Measurements from ENCODE around the gene MED15.

DNA sequence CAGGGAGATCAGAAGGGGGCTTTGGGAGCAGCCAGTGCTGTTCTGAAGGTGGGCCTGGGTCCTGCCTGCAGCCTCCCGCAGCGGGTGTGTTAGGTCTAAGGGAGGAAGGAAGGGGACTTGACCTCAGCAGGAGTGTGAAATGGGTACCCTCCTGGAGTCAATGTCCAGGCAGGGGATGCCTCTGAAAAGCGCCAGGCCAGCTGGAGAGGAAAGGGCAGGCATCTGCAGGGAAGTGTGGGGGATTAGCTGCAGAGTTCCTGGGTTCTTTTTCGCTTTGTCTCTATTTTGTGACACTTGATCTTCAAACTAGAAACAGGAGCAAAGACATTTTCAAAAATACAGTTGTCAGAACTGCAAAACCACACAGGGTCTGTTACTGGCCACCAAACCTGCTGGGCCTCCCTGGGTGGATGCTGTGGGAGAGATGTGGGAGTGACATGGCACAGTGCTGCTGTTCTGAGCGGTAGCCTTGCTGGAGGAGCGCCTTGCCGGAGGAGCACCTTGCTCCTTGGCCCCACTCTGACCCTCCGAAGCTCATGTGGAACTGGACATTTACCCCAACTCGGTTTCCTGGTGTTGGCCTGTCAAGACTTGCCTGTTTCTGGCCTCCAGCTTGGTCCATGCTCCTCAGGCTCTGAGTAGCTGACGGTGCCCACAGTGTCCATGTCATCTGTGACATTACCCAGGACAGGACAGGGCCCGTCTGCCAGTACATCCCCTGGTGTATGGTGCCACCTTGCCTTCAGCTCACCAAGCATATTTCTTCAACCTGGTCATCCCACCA lies 25.9 kb downstream of the MED15 start:
- TF ChIP-seq POLR2A (IDR thresholded peaks at IDR 0.05; ENCODE audit: low read depth, low read length) (no peak), MAFK (IDR thresholded peaks at IDR 0.05; ENCODE audit: low read depth, low read length) (no peak), NFE2L2 (IDR thresholded peaks at IDR 0.05; ENCODE audit: low read depth, low read length) (no peak), CHD1 (IDR thresholded peaks at IDR 0.05; ENCODE audit: low read depth, low read length) (no peak), CEBPB (IDR thresholded peaks at IDR 0.05; ENCODE audit: low read depth, low read length) (no peak), MXI1 (IDR thresholded peaks at IDR 0.05; ENCODE audit: borderline replicate concordance, low read depth, low read length) (no peak), BHLHE40 (IDR thresholded peaks at IDR 0.05; ENCODE audit: low read depth, low read length) (no peak)
- TF ChIP-seq, protein P1, sequence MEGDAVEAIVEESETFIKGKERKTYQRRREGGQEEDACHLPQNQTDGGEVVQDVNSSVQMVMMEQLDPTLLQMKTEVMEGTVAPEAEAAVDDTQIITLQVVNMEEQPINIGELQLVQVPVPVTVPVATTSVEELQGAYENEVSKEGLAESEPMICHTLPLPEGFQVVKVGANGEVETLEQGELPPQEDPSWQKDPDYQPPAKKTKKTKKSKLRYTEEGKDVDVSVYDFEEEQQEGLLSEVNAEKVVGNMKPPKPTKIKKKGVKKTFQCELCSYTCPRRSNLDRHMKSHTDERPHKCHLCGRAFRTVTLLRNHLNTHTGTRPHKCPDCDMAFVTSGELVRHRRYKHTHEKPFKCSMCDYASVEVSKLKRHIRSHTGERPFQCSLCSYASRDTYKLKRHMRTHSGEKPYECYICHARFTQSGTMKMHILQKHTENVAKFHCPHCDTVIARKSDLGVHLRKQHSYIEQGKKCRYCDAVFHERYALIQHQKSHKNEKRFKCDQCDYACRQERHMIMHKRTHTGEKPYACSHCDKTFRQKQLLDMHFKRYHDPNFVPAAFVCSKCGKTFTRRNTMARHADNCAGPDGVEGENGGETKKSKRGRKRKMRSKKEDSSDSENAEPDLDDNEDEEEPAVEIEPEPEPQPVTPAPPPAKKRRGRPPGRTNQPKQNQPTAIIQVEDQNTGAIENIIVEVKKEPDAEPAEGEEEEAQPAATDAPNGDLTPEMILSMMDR (conservative IDR thresholded peaks at IDR 0.05; ENCODE audit: low read depth, low read length), result no peak
- TF ChIP-seq, protein P2, sequence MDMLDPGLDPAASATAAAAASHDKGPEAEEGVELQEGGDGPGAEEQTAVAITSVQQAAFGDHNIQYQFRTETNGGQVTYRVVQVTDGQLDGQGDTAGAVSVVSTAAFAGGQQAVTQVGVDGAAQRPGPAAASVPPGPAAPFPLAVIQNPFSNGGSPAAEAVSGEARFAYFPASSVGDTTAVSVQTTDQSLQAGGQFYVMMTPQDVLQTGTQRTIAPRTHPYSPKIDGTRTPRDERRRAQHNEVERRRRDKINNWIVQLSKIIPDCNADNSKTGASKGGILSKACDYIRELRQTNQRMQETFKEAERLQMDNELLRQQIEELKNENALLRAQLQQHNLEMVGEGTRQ (IDR thresholded peaks at IDR 0.05; ENCODE audit: low read depth, low read length), result no peak

All from IMR-90 (cell line).